ENCODE data around the gene HCRT.
"Not testable (repeated sequence)": the region's sequence is repeated elsewhere in the genome, so short reads cannot be mapped to it uniquely, and the experiment has no call there.

HCRT gene

GRCh38 chr17:42197564-42198156 is 12.4 kb upstream of the HCRT start:
- DNase-seq: no peak

DNA sequence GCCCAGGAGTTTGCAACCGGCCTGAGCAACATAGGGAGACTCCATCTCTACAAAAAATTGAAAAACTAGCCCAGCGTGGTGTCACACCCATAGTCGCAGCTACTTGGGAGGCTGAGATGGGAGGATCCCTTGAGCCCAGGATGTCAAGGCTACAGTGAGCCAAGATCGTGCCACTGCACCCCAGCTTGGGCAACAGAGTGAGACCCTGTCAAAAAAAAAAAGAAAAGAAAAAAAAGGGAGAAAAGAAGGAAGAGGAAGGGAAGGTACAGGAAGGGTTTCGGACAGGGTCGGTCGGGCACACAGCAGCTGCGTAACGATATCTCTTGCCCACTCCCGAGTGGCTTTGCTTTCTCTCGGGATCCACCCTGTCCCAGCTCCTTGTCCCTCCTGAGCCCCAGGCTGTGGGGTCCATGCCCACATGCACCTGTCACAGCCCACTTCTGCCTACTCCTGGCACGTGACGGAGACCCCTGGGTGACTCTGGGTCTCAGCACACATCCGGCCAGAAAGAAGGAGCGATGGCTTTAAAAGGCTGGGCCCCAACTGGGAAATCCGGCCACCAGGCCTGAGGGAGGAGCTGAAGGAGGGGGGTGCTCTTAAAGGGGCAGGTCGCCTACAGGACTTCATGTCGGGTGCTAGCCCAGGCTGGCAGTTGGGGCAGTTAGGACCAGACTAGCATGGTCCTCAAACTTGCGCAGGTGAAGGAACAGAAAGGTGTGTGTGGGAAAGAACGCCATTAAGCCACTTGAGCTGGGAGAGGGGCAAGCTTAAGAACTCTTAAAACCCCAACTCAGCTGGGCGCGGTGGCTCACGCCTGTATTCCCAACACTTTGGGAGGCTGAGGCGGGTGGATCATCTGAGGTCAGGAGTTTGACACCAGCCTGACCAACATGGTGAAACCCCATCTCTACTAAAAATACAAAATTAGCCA is 9.0 kb upstream of the HCRT start, which contains the start of gene GHDC:
GHDC (minus strand) TSS at position 526 of the 931 bp plus-strand sequence. CDS start 913 bp downstream, outside the sequence.
- peak; percentile 42 to 77 for DNase-seq

GRCh38 chr17:42193216-42193968 is 8.1 kb upstream of the HCRT start:
- DNase-seq: no peak

DNA sequence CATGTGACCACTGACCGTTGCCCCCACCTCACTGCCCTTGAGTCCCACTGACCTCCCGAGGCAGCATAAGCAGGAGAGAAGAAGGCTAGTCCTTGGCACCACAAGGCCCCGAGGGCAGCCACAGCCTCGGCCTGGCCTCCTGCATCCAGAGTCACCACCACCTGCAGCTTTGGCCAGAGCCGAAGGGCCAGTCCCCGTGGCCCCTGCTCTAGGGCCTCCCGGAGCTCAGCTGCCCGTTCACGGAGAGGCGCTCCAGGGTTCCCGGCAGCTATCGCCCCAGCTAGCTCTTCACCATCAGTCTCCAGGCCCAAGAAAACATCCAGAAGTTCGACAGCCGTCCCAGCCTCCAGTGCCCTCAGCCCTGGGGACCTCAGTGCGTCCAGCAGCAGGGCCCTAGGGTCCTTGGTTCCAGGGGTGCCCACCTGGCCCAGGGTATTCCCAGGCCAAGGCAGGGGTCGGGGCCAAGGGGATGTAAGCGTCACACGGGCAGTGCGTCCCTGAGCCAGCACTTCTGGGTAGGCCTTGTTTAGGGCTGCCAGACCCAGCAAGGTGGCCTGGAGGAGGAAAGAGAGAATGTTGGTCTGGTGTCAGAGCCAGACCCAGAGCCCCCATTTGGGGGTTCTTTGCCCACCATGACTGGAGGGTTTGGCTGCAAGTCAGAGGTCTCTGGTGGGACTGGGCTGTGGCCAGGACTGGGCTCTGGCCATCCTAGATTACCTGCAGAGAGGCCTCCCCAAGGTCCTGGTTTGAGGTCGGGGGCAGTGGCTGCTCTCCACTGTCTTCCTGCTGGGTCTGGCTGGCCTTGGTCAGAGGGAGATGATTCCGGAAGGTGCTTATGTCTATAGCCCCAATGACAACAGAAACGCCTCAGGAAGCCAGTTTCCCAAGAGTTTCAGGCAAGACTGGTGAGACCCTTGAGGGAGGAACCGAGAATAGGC is 7.2 kb upstream of the HCRT start:
- DNase-seq: no peak

DNA sequence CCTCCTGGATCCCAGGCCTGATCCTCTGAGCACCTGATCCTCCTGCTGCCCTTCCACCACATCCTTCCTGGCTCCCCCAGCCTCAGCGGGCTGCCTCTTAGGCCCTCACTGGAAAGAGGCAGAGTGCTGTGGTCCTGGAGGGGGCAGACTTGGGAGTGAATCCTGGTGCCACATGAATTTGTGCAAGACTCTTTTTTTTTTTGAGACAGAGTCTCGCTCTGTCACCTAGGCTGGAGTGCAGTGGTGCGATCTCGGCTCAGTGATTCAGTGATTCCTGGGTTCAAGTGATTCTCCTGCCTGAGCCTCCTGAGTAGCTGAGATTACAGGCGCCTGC is 6.0 kb upstream of the HCRT start:
- DNase-seq: no peak

DNA sequence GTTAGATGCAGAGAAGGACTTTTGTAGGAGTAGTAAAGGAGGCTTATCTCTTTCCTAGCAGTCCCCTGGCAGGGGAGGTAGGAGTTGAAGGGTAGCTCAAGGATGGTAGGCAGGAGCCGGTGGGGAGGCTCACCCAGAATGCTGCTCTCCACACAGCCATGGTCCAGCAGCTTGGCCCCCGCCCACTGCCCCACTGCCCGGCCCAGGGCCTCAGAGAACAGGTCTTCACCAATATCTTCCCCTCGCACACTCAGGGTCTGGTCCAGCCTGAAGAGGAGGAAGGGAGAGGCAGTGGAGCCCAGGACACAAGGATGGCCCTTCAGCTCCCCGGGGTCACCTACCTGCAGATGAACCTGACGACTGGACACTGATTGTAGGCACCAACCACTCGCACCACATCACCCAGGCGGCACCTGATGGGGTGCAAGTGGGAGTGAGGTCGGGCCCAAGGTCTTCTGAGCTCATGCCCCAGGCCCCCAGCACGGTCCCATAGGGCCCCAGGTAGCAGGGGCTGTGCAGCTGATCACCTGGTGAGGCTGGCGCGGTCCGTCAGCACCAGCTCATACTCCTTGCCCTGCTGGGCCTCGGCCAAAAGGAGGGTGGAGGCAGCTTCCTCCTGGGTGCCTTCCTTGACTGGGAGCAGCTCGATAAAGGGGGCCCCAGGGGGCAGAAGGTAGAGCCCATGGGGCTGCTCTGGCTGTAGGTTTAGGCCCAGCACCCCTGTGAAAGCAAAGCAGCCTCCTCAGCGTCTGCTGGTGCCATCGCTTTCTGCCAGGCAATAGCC is 5.4 kb upstream of the HCRT start:
- no peak for DNase-seq

GRCh38 chr17:42189651-42189965 is 4.4 kb upstream of the HCRT start:
- DNase-seq: no peak

DNA sequence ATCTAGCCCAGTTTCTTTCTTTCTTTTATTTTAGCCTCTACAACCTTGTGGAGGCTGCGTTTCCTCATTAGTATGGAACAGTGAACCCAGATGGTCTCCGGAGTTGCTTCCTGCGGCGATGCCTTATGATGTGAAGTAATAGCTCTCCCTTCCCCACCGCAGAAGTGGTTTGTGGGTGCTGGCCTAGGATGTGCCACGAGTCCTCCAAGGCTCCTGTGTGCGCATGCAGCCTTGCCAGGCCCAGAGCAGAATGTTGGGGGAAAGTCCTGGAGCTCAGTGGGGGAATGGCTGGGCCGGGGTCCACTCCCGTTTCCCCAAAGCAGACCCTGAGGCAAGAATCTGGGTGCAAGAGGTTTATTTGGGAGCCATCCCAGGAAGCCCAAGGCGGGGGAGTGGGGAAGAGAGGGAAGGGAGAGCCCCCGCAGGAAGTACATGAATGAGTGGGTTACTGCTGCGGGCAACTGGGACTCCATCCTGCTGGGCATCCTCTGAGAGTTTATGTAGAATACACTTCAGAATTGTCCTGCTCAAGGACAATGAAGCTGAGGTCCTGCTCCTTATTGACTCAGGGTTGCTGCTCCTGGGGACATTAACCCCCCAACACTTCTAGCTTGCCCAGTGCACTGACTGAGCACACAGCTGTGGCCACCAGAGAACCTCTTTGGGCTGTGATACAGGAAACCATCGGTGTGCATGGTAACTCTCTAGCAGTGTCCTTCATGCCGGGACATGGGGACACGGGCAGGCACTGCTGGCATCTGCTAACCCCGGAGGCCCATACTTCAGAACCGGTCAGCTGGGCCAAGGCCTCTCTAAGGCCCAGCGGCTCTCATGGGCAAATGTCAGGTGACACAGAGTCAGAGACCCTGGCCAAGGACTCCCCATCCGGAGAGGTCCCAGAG is 3.7 kb upstream of the HCRT start:
- no peak for DNase-seq

GRCh38 chr17:42187833-42188232 is 2.6 kb upstream of the HCRT start:
- DNase-seq: no peak

DNA sequence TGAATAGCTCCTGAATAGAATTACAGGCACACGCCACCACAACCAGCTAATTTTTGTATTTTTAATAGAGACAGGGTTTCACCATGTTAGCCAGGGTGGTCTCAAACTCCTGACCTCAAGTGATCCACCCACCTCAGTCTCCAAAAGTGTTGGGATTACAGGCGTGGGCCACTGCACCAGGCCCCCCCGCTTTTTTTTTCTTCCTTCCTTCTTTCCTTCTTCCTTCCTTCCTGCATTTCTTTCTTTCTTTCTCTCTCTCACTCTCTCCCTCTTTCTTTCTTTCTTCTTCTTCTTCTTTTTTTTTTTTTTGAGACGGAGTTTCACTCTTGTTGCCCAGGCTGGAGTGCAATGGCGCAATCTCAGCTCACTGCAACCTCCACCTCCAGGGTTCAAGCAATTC is 939 bp upstream of the HCRT start:
- DNase-seq: not testable (repeated sequence)

DNA sequence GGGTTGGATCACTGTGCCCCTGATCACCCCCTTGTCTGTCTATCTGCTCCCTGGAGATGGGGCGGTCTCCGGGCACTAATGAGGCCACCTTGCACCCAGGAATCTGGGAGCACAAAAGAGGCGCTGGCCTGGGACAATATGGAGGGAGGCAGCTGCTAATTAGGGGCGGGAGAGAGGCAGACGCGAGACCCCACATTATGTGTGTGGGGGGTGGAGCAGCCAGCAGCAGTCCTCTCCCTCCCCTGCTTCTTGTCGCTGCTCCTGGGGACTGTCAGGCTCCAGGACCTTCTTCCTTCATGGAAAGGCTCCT is 324 bp upstream of the HCRT start:
- DNase-seq: no peak

GRCh38 chr17:42183741-42184711 is 1.2 kb downstream of the HCRT start:
- DNase-seq: peak; percentile 40 to 59

- no peak for DNase-seq
These were observed 2.1 kb downstream of the HCRT start for GRCh38 chr17:42182927-42183734.

DNA sequence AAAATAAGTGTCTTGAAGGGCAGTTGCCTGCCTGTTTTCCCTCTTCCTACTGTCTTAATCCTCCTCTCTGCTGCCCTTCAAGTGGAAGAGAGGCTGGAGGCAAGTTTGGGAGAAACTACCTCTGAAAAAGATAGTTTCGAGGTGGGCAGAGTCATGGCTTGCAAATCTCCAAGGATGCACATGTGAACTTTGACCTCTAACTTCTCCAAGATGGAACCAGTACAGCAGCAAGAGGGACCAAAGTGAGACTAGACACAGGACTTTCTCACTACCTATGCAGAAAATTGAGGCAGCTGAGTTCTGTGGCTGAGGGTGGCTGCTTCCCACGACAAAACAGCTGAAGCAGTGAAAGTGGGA is 3.4 kb downstream of the HCRT start:
- no peak for DNase-seq

DNA sequence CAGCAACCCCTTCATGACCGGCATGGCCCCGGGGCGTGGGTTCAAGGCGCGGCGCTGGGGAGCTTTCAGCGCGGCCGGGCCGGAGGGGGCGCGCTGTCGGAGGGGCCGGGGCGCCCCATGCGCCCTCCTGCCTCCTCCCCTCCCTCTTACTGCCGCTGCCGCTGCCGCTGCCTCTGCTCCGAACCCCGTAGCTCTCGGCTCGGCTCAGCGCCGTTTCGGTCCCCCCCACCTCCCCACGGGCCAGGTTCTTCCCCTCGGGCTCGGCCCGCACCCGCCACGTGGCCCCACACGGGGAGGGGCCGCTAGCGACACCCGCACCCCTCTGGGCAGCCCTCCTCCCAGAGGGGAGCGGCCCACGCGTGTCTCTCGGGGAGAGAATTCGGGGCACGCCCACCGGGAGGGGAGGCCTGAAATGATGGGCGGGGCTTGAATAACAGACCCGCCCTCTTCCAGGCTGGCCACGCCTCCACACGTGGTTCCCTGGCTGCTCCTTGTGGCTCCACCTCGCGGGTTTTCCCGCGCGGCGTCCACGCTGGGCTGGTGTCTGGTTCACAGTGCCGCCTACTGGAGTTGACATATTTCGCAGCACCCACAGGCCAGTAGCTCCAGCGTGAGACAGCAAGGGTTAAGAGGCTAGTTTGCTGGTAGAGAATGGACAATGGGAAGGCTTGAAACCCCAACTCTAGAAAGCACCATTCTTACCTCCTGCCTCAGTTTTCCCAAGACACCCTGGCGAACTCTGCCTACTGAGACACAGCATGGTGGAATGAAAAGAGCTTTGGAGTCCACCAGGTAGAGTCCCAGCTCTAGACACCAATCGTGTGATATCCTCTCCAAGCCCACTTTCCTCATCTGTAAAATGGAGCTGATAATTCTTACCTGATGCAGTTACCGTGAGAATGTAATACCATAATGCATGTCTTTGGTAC is 4.1 kb downstream of the HCRT start, which contains the start of gene KCNH4:
KCNH4 (minus strand) TSS at position 221 of the 929 bp plus-strand sequence; CDS start at position 24, 197 bp downstream.
- peak; percentile 79 to 87 for DNase-seq

DNA sequence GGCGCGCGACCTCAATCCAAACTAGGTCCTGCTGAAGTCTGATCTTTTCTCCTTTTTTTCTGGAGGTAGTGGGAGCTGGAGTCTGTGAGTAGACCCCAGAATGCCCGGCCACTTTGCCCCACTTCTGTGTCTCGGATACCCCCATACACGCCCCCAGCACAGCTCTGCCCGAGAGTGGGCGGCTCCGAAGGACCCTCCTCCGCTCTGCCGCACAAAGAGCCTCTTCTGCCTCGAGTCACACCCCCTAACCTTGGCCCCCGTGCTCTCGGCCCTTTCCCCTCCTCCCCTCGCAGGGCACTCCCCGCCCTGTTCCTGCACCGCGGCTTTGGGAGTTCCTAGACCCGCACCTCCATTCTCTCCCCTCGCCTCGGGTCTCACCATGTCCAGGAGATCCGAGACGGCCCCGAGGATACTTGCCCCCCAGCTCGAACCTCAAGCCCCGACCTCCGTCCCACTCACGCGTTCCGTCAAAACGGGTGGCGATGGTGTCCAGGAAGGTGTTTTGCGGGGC is 4.8 kb downstream of the HCRT start:
- DNase-seq: no peak

DNA sequence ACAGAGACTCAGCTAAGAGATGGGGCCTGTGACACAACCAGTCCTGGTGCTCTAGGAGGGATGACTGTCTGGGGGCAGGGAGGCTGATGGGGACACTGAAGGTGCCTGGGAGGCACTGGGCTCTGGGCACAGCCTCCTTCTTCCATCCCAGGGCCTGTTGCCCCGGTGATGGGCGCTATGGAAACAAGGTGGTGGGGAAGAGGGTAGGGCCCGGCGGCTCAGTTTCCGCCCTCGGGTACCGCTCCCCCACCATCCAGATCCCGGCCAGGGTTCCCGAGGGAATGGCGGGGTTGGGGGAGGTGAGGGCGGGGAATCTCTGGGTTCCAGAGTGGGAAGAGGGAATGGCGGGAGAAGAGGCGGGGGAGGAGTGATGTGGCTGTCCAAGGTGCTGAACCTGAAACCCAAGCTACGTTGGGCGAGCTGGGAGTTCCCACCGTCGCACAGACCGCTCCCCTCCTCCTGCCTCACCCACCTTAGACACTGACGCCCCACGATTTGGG is 5.3 kb downstream of the HCRT start:
- peak; percentile 34 to 72 for DNase-seq

Data from NCI-H187 (cell line).